GM11168 (cell line): Measurements from ENCODE around the gene F10.
"Not testable (repeated sequence)": the region's sequence is repeated elsewhere in the genome, so short reads cannot be mapped to it uniquely, and the experiment has no call there.

Experiments
- in situ Hi-C: fragments of 300-500 bp; cut with MboI; formaldehyde crosslinking; loops from one replicate; pipeline ENCODE4 v1.12.0; 2022; ENCODE audit warnings: low sequenced_read_pairs; ENCODE audit not compliant: unreplicated experiment

The F10 gene

DNA sequence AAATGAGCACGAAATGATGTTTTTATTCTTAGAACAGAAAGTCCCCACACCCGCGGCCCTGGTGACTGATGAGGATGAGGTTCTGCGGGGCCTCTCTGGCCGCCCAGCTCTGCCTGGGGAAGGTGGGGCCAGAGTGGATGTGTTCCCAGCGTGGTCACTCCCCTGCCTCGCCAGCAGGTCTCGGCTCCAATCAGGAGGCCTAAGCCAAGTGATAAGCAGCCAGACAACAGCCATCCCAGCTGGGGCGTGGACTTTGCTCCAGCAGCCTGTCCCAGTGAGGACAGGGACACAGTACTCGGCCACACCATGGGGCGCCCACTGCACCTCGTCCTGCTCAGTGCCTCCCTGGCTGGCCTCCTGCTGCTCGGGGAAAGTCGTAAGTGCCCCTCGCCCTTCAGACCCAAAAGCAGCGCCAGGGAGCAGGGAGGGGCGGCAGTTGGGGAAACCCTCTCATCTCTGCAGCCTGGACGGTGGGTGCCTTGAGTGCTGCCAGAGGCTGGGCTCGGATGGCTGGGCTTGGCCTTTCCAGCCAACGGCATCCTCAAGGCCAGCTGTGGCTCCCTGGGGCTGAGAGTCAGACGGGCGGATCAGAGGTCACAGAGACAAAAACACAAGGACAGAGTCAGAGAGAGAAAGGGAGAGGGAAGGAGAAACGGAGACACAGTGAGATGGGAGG lies at the start of gene F10:
TSS of gene F10 (plus strand) at position 250 of the 676 bp plus-strand sequence. CDS start at position 307, 57 bp downstream.
- in situ Hi-C loops = no loop called here

DNA sequence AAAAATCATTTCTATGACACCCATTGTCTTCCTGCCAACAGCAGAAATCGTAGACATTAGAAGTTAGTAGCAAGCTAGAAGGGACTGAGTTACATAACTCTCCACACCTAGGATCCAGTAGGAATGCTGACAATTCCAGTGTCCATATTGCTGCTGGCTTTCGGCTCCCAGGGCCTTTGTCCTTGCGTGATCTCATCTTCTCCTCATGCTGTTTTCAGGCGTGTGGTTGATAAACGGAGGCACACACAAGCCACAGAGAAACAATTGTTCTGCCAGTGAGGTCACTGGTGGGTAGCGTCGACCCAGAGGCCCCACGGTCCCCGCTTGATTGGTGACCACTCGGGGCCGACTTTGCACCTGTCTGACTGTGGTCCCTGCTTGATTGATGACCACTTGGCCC lies 48.7 kb upstream of the F10 start:
- in situ Hi-C loops = no loop called here

DNA sequence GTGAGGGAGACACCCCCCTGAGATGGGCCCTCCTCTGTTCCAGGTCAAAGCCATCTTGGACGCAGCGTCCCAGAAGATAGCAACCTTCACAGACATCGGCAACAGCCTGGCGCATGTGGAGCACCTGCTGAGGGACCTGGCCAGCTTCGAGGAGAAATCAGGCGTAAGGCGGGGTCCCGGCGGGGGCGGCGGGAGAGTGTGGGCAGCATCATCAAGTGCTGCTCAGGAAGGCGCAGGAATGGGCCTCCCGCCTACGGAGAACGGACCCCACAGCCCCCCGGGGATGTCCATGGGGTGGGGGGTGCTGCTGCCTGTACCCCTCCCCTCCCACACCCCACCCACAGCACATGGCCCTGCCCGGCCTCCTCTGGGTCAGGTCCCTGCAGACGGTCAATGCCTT lies 48.2 kb upstream of the F10 start:
- in situ Hi-C loops = no loop called here

DNA sequence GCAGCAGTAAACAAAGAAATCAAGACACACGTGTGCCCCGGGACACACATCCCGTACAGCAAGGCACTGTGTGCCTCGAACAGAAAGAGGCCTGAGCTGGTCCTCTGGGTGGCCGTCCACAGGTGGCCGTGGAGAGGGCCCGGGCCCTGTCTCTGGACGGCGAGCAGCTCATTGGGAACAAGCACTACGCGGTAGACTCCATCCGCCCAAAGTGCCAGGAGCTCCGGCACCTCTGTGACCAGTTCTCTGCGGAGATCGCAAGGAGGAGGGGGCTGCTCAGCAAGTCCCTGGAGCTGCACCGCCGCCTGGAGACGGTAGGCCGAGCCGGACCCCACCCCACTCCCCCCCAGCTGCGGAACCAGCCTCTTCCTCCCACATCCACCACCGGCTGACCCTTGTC lies 47.7 kb upstream of the F10 start:
- in situ Hi-C loops = no loop called here

DNA sequence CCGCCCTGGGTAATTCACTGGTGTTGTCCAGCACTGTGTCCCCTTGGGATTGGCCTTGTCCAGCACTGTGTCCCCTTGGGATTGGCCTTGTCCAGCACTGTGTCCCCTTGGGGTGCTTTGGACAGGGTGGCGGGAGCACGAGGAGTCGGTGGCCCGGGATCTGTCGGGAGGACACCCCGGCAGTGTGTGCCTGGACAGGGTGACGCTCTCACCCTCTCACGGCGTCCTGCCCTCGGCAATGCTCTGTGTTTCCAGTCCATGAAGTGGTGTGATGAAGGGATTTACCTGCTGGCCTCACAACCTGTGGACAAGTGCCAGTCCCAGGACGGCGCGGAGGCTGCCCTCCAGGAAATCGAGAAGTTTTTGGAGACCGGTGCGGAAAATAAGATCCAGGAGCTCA lies 46.9 kb upstream of the F10 start:
- in situ Hi-C loops = no loop called here

DNA sequence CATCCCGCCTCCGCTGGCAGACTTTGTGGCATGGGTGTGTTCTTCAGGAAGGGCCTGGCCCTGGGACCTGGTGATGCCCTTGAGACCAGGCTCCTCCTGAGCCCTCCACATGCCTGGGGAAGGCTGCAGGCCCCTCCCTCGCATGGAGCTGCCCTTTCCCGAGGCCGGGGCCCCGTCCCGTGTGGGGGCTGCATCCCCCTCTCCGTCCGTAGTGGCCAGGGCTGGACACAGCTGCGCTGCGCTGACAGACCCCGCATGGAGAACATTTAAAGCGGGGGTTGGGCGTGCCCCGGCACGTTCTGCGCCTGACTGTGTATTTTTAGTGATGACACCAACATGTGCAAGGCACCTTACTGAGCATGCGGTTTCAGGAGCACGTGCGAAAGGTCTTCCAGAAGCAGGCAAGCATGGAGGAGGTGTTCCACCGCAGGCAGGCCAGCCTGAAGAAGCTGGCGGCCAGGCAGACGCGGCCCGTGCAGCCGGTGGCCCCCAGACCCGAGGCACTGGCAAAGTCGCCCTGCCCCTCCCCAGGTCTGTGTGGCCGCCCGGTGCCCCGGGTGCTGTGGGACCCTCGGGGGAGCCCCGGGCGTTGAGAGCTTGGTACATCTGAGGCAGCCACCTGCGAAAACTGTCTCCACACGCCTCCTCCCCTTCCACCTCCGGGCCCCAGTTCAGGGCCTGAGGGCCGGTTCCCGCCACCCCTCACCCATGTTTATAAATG lies 45.8 kb upstream of the F10 start:
- in situ Hi-C loops = no loop called here

DNA sequence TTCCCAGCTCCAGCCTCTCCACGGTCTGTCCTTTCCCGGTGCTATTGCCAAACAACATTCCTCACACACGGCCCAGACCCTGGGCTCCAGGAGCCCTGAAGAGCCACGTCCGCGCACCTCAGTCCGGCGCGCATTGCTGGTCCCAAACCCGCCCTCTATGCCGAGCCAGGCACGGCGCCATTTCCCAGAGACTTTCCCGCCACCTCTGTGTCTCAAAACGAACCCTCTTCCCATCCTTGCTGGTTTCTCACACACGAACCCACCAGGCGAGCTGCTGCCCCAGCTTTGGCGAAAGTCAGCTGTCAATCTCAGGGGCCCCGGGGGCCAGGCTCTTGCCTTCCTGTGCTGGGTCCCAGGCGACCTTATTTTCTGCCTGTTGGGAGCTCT lies 45.0 kb upstream of the F10 start:
- in situ Hi-C loops = no loop called here

DNA sequence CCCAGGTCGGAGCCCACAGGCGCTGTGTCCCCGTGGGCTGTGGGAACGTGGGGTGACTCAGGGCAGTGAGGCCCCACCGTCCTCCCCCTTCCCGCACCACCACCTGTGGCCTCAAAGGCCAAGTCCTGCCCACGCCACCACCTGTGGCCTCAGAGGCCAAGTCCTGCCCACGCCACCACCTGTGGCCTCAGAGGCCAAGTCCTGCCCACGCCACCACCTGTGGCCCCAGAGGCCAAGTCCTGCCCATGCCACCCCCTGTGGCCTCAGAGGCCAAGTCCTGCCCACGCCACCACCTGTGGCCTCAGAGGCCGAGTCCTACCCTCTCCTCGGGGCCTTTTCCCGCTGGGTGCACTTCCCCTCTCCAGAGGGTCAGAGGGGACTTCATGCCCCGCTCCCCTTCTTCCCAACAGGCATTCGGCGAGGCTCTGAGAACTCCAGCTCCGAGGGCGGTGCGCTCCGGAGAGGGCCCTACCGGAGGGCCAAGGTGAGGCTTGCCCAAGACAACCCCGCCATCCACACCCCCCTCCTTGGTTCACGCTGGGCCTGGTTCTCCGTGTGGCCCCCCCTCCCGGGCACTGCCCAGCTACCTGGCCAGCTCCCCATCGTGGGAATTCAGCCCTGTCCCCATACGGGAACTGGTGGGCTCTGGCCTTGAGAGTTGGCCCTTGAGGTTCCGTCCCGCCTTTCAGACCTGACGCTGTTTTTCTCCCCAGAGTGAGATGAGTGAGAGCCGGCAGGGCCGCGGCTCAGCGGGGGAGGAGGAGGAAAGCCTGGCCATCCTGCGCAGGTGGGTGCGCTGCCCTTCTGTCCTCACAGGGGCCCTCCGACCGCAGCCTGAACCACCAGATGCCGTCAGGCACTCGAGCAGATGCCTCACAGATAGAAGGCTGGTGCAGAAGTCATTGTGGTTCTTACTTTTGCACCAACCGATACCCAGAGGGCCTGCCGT lies 44.4 kb upstream of the F10 start:
- in situ Hi-C loops = no loop called here

DNA sequence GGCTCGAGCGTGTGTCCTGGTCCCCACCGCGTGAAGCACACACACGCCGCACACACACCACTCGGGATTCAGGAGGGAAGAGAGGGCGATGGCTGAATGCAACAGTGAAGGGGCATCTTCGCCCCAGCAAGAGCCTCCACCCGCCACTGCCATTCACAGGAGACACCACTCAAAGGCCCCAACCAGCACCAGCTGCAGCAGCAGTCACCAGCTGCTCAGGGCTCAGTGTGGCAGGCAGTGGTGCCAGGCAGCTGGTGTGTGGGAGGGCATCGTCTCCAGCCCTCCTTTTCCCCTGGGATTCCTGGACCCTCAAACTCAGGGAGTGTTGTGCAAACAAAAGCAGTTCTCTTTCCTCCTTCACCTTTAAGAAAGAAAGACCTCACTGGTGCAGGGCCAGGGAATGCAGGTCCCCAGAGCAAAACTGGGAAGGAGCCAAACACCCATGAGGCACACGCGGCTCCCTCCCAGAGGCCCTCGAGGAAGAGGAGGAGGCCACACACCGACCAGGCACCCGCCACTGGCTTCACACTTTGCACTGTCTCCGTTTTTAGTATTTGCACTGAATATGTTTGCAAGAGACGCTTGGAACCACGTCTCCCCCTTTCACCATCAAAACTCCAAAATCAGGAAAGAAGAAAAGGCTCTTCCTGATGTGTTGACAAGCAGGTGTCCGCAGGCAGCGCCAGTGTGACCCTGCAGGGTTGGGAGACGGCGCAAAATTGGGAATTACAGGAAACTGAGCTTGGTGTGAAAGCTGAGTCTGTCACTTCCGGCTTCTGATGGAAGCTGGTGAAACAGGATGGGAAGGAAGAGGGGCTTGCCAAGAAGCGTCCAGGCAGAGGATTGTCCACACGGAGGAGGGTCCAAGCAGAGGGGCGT lies 43.5 kb upstream of the F10 start:
- in situ Hi-C loops = no loop called here

DNA sequence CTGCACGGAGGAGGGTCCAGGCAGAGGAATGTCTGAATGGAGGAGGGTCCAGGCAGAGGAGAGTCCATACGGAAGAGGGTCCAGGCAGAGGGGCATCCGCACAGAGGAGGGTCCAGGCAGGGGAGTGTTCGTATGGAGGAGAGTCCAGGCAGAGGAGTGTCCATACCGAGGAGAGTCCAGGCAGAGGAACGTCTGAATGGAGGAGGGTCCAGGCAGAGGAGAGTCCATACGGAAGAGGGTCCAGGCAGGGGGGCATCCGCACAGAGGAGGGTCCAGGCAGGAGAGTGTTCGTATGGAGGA lies 42.9 kb upstream of the F10 start:
- in situ Hi-C loops = not testable (repeated sequence)

DNA sequence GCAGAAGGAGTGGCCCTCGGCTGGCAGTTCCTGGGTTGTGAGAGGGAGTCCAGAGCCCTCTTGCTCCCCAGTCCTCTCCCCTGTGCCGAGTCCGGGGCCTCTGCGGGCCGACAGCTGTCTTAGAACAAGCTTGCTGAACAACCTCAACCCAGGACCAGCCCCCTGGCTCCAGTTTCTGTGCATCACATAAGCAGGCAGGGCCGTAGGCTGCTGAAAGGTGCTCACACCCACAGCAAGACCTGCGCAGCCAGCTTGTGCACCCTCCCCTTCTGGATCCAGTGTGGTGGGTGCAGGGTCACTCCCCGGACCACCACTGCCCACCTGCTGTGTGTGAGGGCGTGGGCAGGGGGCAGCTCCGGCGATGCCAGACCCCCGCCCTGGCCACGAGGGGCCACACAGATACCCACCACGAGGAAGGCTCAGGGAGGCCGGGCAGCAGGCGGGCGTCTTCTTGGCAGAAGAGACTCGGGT lies 42.2 kb upstream of the F10 start:
- in situ Hi-C loops = no loop called here

DNA sequence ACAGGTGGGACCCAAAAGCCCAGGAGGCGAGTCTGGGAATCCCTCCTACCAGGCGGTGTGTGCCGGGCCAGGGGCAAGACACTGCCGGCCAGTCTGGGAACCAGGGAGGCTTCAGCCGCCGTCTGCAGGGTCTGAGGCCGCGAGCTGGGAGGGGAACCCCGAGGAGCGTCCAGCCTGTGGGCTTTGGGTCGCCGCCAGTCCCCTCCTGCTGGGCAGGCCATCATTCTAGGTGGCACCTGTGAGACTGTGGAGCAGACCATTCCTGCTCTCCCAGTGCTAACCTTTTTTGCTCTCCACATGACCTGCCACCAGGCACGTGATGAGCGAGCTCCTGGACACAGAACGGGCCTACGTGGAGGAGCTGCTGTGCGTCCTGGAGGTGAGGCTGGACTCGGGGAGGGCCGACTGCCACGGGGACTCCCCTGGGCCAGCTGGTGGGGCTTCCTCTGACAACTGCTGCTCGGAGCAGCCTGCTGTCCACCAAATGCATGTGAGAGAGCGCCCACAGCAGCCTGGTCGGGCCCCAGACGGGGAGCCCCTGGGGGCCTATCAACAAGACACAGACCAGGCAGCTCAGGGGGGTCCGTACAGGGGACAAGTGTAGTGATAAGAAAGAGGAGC lies 41.6 kb upstream of the F10 start:
- in situ Hi-C loops = no loop called here

DNA sequence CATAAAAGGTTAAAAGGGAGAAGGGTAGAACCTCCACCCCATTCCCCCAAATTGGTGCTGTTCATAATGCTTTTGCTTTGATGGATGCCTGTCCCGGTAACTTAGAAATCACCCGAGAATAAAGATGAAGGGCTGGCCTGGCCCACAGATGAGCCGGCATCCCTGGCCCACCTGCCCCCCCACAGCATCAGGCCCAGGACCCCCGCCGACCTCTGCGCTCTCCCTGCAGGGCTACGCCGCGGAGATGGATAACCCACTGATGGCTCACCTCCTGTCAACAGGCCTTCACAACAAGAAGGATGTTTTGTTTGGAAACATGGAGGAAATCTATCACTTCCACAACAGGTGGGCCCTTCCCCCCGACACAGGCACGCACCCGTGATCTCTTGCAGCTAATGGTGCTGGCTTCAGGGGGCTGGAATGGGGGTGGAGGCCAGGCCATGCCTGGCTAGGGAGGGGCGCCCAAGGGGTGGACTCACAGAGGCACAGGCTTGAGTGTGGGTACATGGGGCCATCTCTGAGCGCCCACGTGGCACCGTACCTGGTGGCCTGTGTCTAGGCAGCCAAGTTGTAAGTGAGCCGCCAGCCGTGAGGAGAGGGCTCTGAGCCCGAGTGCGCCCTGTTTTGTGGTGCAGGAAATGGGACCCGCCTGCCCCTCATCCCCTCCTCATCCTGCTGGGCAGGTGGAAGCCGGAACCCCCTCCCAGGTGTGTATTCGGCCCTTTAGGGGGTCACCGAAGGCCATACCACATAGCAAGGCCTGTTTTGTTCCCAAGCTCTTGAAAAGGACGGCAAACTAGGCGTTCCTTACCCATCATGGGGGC lies 40.2 kb upstream of the F10 start:
- in situ Hi-C loops = no loop called here

DNA sequence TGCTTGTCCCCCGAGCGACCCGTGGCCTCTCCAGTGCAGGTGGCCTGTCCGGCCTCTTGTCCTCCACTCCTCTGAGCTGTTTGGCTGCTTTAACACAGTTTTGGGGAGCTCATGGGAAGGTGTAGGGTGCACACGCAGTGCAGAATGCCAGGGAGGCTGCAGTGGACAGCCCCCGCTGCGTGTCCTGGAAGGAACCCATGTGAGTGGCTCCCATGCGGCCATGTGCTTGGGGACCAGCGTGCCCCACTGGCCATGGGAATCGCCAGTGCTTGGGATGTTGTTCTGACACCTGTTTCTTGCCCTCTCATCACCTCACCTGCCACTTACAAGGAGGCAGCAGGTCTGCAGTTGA lies 39.6 kb upstream of the F10 start:
- in situ Hi-C loops = no loop called here

DNA sequence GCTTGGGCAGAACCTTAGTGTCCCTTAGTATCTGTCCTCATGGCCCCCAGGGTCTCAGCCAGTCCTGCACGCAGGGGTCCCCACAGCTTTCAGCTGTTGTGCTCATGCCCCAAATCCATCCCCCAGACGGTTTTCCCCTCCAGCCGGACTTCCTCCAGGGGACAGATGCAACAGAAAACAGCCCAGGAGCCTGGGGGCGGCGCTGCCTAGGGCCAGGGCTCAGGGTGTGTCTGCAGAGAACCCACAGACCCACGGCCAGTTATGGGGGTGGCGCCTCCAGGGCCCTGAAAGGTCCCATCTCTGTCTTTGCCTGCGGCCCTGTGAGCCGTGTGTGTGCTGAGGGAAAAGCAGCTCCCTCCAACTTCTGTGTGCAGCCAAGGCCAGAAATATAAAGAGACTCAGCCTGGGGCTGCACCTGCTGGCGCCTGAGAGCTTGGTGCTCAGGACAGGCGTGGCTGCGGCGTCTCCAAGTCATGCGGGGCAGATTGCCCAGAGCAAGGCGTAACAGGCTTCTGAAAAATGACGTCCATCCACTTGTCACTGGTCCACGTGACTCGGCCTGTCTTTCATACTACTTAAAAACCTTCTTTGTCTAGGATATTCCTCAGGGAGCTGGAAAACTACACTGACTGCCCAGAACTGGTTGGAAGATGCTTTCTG lies 39.1 kb upstream of the F10 start:
- in situ Hi-C loops = no loop called here

DNA sequence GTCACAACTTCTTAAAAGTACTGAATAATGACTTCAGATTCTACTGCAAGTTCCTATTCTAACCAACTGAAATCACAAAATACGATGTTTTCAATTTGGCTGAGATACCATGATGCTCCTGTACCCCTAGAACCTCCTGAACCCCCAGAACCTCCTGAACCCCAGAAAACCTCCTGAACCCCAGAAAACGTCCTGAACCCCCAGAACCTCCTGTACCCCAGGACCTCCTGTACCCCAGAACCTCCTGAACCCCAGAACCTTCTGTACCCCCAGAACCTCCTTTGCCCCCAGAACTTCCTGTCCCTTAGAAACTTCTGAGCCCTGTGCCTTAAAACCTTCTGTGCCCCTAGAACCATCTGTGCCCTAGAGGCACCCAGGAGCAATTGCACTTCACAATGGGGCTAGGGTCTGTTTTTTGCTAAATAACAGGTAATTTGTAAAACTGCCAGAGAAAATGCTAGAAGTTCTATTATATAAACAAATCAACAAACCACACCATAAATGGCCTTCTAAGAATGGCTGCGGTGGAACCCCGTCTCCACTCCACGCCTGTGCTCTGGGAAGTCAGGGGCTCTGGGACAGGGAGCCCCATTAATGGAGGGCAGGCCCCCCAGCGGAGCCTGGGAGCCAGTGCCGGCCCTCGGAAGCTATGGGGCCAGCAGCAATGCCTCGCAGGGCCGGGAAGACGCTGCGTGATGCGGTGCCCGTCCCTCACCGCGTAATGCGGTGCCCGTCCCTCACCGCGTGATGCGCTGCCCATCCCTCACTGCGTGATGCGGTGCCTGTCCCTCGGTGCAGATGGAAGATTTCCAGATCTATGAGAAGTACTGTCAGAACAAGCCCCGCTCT lies 38.3 kb upstream of the F10 start:
- in situ Hi-C loops = no loop called here

DNA sequence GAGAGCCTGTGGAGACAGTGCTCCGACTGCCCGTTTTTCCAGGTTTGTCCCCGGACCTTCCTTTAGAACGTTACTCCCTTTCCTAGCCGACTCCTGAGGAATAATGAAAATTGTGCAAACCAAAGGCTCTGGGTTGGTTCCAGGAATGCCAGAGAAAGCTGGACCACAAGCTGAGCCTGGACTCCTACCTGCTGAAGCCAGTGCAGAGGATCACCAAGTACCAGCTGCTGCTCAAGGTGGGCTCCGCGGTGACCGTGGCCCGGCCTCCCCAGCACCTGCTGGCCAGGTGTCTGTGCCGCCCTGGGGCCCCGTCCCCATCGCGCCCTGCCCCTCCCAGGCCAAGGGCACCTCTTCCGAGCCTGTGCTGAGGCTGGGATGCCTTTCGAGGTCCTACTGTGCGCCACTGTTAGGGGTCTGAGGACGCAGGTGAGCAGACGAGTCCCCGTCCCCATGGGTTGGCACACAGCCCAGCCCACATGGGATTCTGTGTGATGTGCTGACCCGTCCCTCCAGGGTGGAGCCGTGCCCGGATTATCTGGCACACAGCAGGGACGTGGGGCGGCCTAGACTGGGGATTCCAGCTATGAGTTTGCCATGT lies 37.6 kb upstream of the F10 start:
- in situ Hi-C loops = no loop called here
